Measurements from ENCODE around the gene APH1A. TPM values are rescaled to one million over a fixed set of nuclear protein-coding genes. Genes with fewer than 3 reads are reported as not detected.

APH1A gene
- total and polyA plus RNA-seq, 9 of the 15 experiments (the other 6 are each of a cell fraction or from before 2014, with no cell fraction given) = 5.6 to 123 (median 77.0) TPM

- TF ChIP-seq ZMIZ1 (IDR thresholded peaks at IDR 0.05; ENCODE audit: low read depth in 2 of 2, low read length in 2 of 2) (peak in 1 of 2 experiments; percentile 31; a peak in 1 of 4 replicates), ZNF408 (CRISPR knock-in tag; IDR thresholded peaks at IDR 0.05; ENCODE audit: low read depth) (no peak), ZNF263 (CRISPR knock-in tag; IDR thresholded peaks at IDR 0.05; ENCODE audit: borderline replicate concordance) (peak; percentile 34; the same call in 1 of the 2 replicates), SP1 (CRISPR knock-in tag; IDR thresholded peaks at IDR 0.05) (peak; percentile 98), NR2C1 (IDR thresholded peaks at IDR 0.05) (peak; percentile 69; the same call in 1 of the 2 replicates), NR2C1 (tag; IDR thresholded peaks at IDR 0.05) (peak; percentile 67), MNT (conservative IDR thresholded peaks at IDR 0.05) (peak; percentile 54 to 79; a peak in 3 of 4 replicates), RB1 (IDR thresholded peaks at IDR 0.05; ENCODE audit: low read depth) (peak; percentile 81; the same call in 1 of the 2 replicates), RBM15 (IDR thresholded peaks at IDR 0.05; ENCODE audit: insufficient read depth, low read length) (no peak), CTBP1 (IDR thresholded peaks at IDR 0.05; ENCODE audit: borderline replicate concordance) (peak; percentile 88), CREB3L1 (IDR thresholded peaks at IDR 0.05; ENCODE audit: borderline replicate concordance, low read depth) (peak; percentile 98), NR2F6 (CRISPR knock-in tag; IDR thresholded peaks at IDR 0.05) (no peak), NCOA4 (IDR thresholded peaks at IDR 0.05; ENCODE audit: partially characterized antibody) (no peak), ZNF668 (CRISPR knock-in tag; IDR thresholded peaks at IDR 0.05) (no peak), ZNF778 (CRISPR knock-in tag; IDR thresholded peaks at IDR 0.05) (no peak), ZNF134 (CRISPR knock-in tag; conservative IDR thresholded peaks at IDR 0.05) (no peak), DNMT1 (IDR thresholded peaks at IDR 0.05) (no peak), EP400 (IDR thresholded peaks at IDR 0.05) (peak; percentile 99)
- TF ChIP-seq, protein P1, sequence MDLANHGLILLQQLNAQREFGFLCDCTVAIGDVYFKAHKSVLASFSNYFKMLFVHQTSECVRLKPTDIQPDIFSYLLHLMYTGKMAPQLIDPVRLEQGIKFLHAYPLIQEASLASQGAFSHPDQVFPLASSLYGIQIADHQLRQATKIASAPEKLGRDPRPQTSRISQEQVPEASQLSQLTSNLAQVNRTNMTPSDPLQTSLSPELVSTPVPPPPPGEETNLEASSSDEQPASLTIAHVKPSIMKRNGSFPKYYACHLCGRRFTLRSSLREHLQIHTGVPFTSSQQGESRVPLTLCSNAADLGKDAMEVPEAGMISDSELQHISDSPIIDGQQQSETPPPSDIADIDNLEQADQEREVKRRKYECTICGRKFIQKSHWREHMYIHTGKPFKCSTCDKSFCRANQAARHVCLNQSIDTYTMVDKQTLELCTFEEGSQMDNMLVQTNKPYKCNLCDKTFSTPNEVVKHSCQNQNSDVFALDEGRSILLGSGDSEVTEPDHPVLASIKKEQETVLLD (IDR thresholded peaks at IDR 0.05) = peak; percentile 82
These were observed 32.8 kb downstream of the APH1A start, which contains the start of gene ANP32E (continued) for GRCh38 chr1:150235852-150236613.

Data from K562 (cell line).